HPDE6-E6E7 (cell line): ENCODE measurements around the gene ADI1.
A peak's percentile ranks its signal among the peaks of the same experiment; 100 is the strongest.

Source experiments
- DNase-seq: peaks from one replicate; pipeline ENCODE4 v3.0.0; 2011; ENCODE audit warnings: missing footprints; ENCODE audit errors: extremely low spot score

ADI1 gene

GRCh38 chr2:3480352-3481010, 38.9 kb downstream of the ADI1 start:
- no peak for DNase-seq

DNA sequence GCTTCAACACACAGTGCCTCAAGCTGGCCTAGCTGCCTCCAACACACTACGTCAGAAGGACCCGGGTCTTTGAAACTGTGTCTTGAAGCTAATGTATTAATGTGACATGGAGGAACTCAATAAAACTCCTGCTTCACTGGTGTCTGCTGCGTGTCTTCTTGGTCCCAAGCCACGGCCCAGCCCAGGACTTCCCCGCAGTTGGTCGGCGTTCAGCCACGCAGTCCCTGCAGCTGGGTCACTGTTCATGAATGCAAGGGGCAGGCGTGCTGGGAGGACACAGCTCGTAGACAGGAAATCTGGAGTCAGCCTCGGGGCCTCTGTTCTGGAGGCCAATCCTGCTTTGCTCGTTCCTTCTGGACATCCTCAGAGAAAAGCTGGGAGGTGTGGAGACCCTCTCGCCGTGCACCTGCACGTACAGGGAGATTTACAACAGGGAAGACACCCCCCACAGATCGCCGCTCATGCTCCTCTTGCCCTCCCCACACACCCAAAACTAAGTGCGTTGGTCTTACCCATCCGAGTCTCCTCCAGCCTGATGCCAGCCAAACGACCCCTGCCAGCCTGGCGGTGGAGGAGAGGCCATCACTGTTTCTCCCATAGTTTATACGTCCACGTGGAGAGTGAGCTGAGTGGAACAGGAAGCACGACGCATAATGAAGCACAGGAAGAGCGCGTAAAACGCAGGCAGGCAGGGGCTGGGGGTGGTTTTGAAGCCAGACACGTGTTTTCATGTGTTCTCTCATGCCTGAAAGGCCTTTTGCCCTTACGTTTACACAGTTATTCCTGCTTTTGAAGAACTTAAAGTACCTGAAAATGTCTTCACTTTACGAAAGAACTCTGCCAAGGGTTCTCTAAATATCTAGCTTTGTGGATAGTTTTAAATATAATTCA, 39.7 kb downstream of the ADI1 start:
- no peak for DNase-seq

- no peak for DNase-seq
Observed at GRCh38 chr2:3478846-3479385, 40.4 kb downstream of the ADI1 start.

DNA sequence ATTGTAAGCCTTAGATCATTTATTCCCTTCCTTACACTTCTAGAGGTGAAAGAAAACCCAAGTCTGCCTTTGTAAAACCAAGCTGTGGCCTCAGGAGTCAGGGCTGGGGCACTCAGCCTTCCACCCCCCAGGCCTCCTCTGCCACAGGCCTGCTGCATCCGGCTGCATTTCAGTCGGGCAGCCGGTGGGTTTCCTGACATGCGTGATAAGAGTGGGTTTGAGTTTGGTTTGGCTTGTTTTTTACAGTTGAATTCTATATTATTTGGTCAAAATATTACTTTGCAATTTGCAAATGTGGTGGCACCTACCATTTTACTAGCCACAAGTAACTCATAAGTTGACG, 42.4 kb downstream of the ADI1 start:
- no peak for DNase-seq

- DNase-seq = no peak
Observed at GRCh38 chr2:3476321-3476984, 42.9 kb downstream of the ADI1 start.

- DNase-seq = no peak
Observed at GRCh38 chr2:3475771-3476170, 43.6 kb downstream of the ADI1 start.

GRCh38 chr2:3472966-3473365, 46.4 kb downstream of the ADI1 start:
- DNase-seq = no peak

- DNase-seq = no peak
Observed at GRCh38 chr2:3472296-3472695, 47.0 kb downstream of the ADI1 start.

DNA sequence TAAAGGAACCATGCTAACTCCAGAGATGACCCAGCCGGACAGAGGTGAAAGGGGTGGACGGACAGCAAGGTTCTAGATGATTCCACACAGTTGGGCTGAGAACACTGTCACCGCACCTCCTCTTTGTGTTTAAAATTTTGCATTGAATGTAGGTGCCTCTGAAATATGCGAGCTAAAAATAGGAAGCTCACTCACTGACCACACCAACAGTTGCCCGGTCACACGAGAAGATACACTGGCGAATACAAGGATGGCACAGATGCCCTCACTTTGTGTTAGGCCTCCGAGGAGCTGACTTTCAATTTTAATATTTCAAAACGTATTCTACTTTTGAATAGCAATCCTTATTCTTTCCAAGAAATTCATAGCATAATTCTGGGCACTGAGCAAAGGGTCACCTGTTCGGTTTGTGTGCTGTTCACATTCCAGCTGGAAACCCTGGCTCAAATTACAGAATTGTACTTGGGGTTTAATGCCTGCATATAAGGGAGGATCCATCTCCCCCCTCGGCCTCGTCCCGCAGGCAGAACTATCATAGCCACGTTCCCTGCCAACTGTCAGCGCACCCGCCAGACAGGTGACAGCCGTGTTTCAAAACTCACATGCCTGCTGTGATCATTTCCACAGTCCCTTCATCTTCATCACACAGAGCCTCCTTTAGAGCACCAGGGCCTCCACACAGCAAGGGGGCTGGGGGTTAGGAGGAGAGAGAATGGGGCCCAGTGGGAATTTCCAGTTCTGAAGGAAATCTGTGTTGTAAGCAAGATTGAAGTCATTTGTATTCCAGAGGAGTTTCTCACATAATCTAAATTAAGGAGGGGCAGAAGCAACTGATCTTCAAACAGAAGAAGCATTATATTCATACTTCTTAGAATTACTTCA, 48.2 kb downstream of the ADI1 start:
- DNase-seq = no peak

DNA sequence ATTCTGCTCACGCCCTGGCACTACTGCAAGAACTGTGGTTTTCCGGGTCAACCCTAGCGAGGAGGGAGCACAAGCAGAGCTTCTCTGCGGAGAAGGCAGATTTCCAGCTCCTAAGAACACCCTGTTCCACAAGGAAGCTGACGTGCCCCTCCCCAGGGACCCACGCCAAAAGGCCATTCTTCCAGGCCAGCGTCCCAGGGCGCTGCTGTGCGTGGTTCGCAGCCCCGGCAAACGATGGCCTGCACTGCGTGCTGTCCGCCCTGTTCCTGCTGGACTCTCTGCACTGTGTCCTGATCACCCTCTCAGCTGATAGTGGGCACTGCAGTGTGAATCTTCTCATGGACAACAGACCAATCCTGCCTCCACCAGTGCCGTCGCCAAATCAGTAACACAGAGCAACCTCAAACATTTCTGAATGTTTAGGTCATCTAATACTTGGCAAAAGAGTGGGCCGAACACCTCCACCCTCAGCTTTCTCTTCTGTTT, 49.1 kb downstream of the ADI1 start:
- no peak for DNase-seq

GRCh38 chr2:3469486-3469885, 49.8 kb downstream of the ADI1 start:
- DNase-seq = no peak

DNA sequence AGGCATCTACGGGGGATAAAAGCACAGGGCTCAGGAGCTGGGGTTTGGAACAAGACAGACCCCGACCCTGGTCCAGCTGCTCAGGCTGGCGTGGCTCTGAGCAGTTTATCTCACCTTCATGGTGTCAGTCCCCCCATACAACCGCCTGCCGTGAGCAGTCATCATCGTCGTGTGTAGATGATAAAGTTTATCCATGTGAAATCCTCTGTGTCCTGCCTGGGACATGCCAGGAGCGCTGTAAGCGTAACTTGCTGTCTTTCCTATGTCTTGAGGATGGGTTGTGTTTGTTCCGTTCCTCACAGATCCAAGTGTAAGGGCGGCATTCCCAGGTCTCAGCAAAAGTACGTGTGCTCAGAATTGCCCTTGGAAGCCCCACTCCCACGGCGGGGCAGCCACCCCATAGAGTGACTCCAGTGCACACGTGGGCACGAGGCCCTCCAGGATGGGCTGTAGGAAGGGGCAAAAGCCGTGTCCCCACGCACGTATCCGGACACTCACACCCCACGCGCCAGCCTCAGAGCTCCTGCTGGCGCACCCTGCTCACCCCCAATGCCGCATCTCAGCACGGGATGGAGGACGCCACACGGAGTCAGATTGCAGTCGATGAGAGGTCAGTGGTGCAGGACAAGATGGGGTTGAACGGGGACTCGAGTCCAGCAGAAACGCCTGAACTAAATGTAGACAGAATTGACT, 50.9 kb downstream of the ADI1 start:
- DNase-seq = no peak

GRCh38 chr2:3467654-3468053, 51.7 kb downstream of the ADI1 start:
- DNase-seq = no peak

GRCh38 chr2:3466966-3467365, 52.4 kb downstream of the ADI1 start:
- DNase-seq = no peak

DNA sequence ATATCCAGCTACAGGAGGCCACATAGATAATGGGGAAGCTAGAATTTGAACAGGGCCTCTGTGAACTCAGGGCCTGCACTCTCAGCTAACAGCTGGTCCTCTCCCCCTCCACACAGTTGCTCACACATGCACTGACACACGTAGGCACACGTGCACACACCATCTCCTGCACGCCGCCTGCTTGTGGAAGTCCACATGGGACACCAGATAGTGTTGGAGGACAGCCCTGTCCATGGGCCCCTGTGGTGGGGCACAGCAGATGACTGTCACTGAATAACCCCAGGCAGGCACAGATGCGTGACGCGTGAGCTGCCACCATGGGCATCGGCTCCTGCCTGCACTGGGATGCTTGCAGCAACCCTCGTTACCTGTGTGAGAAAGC, 52.9 kb downstream of the ADI1 start:
- DNase-seq = no peak

DNA sequence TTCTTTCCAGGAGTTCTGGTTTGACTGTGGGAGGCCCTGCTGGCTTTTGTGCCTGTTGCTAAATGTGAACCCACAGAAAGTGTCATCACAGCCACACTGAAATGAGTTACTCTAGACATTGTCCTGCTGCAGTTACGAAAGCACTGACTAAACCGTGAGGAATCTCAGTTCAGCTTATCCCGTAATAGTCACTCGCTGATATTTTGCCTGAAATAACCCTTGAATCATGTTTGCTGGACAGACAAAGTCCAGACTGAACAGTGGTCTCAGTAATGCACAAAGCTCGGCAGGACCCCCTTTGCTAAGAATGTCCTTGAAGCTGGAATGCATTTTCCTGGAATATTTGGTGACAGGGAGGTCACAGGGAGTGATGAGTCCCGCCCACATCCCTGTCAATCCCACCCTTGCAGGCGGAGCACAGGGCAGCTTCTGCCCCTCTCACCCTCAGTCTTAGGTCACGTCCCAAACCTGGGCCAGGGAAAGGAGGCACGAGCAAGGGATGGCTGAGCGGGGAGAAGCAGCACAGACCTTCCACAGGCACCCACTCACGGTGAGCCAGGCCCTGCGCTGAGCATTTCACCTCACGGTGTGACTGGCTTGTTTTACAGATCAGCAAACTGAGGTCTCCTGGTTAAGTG, 53.4 kb downstream of the ADI1 start:
- DNase-seq = peak; percentile 70

GRCh38 chr2:3465328-3465727, 54.0 kb downstream of the ADI1 start:
- no peak for DNase-seq

DNA sequence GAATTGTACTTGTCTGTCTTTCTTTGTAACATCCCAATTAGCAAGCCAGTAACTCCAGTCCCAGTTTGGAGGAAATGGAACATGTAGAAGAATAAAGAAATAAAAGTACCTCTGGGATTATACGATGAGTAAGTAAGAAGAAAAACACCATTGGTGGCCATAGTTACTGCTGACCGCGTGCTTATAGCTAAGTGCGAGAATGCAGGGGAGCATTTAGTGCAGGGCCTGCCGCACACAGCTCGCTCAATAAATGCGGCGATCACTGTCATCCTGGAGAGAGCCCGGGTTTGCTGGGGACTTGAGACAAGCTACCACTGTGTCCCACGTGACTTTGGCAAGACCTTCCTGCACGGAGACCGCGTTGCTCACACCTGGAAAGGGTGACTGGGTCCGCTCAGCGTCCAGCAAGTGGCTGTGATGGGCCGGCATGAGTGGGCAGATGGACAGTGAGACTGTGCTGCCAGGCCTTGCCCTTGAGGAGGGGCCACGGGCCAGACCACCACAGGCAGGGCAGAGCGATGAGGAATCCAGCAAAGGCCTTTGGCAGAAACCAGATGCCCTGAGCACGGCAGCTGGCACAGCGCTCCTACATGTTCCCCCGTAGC, 54.8 kb downstream of the ADI1 start:
- no peak for DNase-seq

- no peak for DNase-seq
Observed at GRCh38 chr2:3463944-3464343, 55.4 kb downstream of the ADI1 start.
